Spleen (tissue), 11 donors: ENCODE measurements around the gene ARMC6. TPM values are rescaled to one million over a fixed set of nuclear protein-coding genes. Genes with fewer than 3 reads are reported as not detected.

Source experiments
- DNase-seq: peaks from one replicate; pipeline ENCODE4 v3.0.0-alpha.2; 2020
- H3K27ac ChIP-seq, 8 donors: fragments of 200-600 bp; sonication (generic) in 7 of 8; 1 replicate in 4 of 8; 2 replicates in 4 of 8; pipeline versions ENCODE4 v1.5.0 to v1.8.0; 2016 to 2021; ENCODE audit warnings: inconsistent platforms in 4 of 8, mild to moderate bottlenecking in 4 of 8, moderate library complexity in 1 of 8
- H3K27me3 ChIP-seq, 7 donors: fragments of 200-600 bp; sonication (generic) in 6 of 7; replicated peaks in 1 of 7; 1 replicate in 4 of 7; 2 replicates in 3 of 7; pipeline versions ENCODE4 v1.5.0 to v1.8.0; 2016 to 2021; ENCODE audit warnings: inconsistent platforms in 3 of 7, mild to moderate bottlenecking in 1 of 7
- H3K36me3 ChIP-seq, 6 donors: fragments of 200-600 bp; sonication (generic) in 5 of 6; 1 replicate in 4 of 6; 2 replicates in 2 of 6; pipeline versions ENCODE4 v1.5.0 to v1.8.0; 2016 to 2021; ENCODE audit warnings: inconsistent platforms in 2 of 6
- H3K4me1 ChIP-seq, 6 donors: fragments of 200-600 bp; sonication (generic) in 5 of 6; 1 replicate in 3 of 6; 2 replicates in 3 of 6; pipeline versions ENCODE4 v1.5.0 to v1.8.0; 2016 to 2021; ENCODE audit warnings: inconsistent platforms in 3 of 6
- H3K4me3 ChIP-seq, 8 donors: fragments of 200-600 bp; sonication (generic) in 7 of 8; 1 replicate in 4 of 8; 2 replicates in 4 of 8; pipeline versions ENCODE4 v1.5.0 to v1.8.0; 2016 to 2021; ENCODE audit warnings: inconsistent platforms in 4 of 8, mild to moderate bottlenecking in 4 of 8, moderate library complexity in 2 of 8
- H3K9me3 ChIP-seq, 8 donors: fragments of 200-600 bp; sonication (generic) in 7 of 8; 1 replicate in 4 of 8; 2 replicates in 4 of 8; pipeline versions ENCODE4 v1.5.0 to v1.8.0; 2016 to 2021; ENCODE audit warnings: inconsistent platforms in 4 of 8
- POLR2A ChIP-seq, 3 donors: fragments of 450-650 bp; IDR thresholded peaks; one replicate each; pipeline ENCODE4 v1.5.1; 2017; ENCODE audit warnings: antibody characterized with exemption in 3 of 3, mild to moderate bottlenecking in 1 of 3
- POLR2AphosphoS5 ChIP-seq, 3 donors: sonication (generic); formaldehyde crosslinking; IDR thresholded peaks; one replicate each; pipeline ENCODE4 v1.5.1; 2017; ENCODE audit warnings: antibody characterized with exemption in 3 of 3
- WGBS, 5 donors: extraction: QIAGEN DNeasy Blood & Tissue Kit in 3 of 5; methylation state at CpG; one replicate each; pipeline versions ENCODE4 v1.1.5 to v1.1.7; 2013 to 2018; 5-methylcytosine and 5-hydroxymethylcytosine counted together
- intact Hi-C: fragments of 100-400 bp; cut with DNase I; formaldehyde crosslinking; loops from one replicate; pipeline ENCODE4 v1.15.0; 2023; ENCODE audit warnings: low total_unique reads
- polyA plus RNA-seq, 3 donors: library from polyadenylated mRNA; stranded (reverse); fragments of 200-250 nt; gene quantifications; one replicate each; pipeline ENCODE4 v1.2.1, GENCODE V29; 2013
- total RNA-seq, 7 donors: library from RNA; depleted of rRNA in 3 of 7; stranded (reverse); fragments of >200 nt in 3 of 7; fragmentation: NEBNext Ultra II Directional in 4 of 7; extraction: Animal tissue kit (Norgen Biotek cat#: 25700) in 4 of 7; gene quantifications; one replicate each; pipeline versions ENCODE4 v1.1.0 to v1.2.1, GENCODE V29; 2016 to 2021
- TF ChIP-seq, protein P1 (sequence below), 11 experiments: fragments of 200-600 bp in 7 of 11; fragments of 450-650 bp in 4 of 11; sonication (generic) in 4 of 11; IDR thresholded peaks in 8 of 11; conservative IDR thresholded peaks in 3 of 11; 1 replicate in 7 of 11; 2 replicates in 4 of 11; pipeline versions ENCODE4 v1.4.0 to v1.8.0; 2016 to 2021; ENCODE audit warnings: antibody characterized with exemption in 11 of 11, inconsistent platforms in 4 of 11, mild to moderate bottlenecking in 1 of 11
- donor health status: healthy with polysubstance abuse.
- donor health status: DM: no; HTN: no; CAD: no; lungs with moderate emphysema.
- donor health status: DM: no; HTN: no; CAD: no.
- donor health status: Bipolar disorder and iron deficiency.
- donor health status: healthy.
- donor health status: DM: no; HTN: no; CAD: no.
- donor health status: DM: yes; HTN: yes; CAD: no.

ARMC6 gene
- total and polyA plus RNA-seq, 10 donors, result 17.2 to 29.0 (median 25.6) TPM

GRCh38 chr19:18996351-18996750 is 37.1 kb upstream of the ARMC6 start:
- H3K4me1 ChIP-seq, result peaks cover 0 to 28% (median 11%) of the 10 kb centered on the region in 6 donors
- peaks cover 0 to 100% (median 61%) of the 10 kb centered on the region in 6 donors for H3K36me3 ChIP-seq
- TF ChIP-seq POLR2A (IDR thresholded peaks at IDR 0.05) (no peak), POLR2AphosphoS5 (IDR thresholded peaks at IDR 0.05) (no peak)
- TF ChIP-seq, protein P1, sequence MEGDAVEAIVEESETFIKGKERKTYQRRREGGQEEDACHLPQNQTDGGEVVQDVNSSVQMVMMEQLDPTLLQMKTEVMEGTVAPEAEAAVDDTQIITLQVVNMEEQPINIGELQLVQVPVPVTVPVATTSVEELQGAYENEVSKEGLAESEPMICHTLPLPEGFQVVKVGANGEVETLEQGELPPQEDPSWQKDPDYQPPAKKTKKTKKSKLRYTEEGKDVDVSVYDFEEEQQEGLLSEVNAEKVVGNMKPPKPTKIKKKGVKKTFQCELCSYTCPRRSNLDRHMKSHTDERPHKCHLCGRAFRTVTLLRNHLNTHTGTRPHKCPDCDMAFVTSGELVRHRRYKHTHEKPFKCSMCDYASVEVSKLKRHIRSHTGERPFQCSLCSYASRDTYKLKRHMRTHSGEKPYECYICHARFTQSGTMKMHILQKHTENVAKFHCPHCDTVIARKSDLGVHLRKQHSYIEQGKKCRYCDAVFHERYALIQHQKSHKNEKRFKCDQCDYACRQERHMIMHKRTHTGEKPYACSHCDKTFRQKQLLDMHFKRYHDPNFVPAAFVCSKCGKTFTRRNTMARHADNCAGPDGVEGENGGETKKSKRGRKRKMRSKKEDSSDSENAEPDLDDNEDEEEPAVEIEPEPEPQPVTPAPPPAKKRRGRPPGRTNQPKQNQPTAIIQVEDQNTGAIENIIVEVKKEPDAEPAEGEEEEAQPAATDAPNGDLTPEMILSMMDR (IDR thresholded peaks at IDR 0.05 in 8 of 11, conservative IDR thresholded peaks at IDR 0.05 in 3 of 11), result no peak
- intact Hi-C loops, result no loop called here
- H3K27ac ChIP-seq, result no peak overlapping the region
- no peak for DNase-seq
- H3K27me3 ChIP-seq, result no peaks in the 10 kb centered on the region
- H3K4me3 ChIP-seq, result no peak overlapping the region
- H3K9me3 ChIP-seq, result no peaks in the 10 kb centered on the region
- 90 to 97% (median 93%) methylated on average over 10 of the region's 10 CpGs for WGBS, 5 donors

DNA sequence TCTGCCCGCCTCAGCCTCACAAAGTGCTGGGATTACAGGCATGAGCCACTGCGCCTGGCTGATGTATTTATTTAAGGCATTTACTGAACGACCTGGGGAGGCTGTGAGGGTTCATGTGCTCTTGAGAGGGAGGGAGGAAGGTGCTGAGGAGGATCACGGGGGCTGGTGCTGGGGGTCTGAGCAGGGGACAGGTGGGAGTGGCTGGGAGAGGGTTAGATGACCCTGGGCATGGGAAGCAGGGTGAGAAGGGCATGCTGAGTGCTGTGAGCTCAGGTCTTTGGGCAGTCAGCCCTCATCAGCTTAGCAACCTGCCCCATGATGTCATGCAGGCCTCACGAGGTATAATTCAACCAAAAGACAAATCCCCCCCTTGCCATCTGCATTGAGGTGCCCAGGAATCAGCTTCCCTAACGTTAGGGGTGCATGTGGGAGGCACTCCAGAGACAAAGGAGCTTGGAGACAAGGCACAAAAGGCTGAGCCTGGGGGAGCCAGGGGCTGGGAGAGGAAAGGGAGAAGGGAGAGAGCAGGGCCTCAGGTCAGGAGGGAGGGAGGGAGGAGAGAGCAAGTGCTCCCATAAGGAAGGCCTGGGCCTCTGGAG is 36.5 kb upstream of the ARMC6 start:
- 85 to 90% (median 89%) methylated on average over 6 of the region's 6 CpGs for WGBS, 5 donors
- Histone ChIP-seq H3K27ac (no peak overlapping the region), H3K4me1 (peaks cover 0 to 28% (median 11%) of the 10 kb centered on the region in 6 donors), H3K36me3 (peaks cover 0 to 100% (median 61%) of the 10 kb centered on the region in 6 donors), H3K27me3 (no peaks in the 10 kb centered on the region), H3K4me3 (no peak overlapping the region), H3K9me3 (no peaks in the 10 kb centered on the region)
- intact Hi-C loops, result no loop called here
- no peak for DNase-seq
- TF ChIP-seq, protein P1 (IDR thresholded peaks at IDR 0.05 in 8 of 11, conservative IDR thresholded peaks at IDR 0.05 in 3 of 11), result no peak
- no peak for TF ChIP-seq POLR2AphosphoS5 (IDR thresholded peaks at IDR 0.05)
- TF ChIP-seq POLR2A (IDR thresholded peaks at IDR 0.05), result no peak

DNA sequence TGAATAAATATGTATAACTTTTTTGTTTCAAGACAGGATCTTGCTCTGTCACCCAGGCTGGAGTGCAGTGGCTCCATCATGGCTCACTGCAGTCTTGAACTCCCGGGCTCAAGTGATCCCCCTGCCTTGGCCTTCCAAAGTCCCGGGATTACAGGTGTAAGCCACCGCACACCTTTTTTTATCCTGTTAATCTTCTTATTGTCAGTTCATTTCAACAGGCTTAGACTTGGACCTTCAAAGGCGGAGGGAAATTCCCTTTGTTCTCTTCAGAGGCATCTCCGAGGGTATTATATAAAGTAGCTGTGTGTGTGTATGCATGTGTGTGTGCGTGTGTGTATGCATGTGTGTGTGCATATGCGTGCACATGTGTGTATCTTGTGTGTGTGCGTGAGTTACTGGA is 35.1 kb upstream of the ARMC6 start:
- H3K4me3 ChIP-seq, result no peak overlapping the region
- 88 to 93% (median 92%) methylated on average over 8 of the region's 8 CpGs for WGBS, 5 donors
- peaks cover 0 to 100% (median 62%) of the 10 kb centered on the region in 6 donors for H3K36me3 ChIP-seq
- no peak for TF ChIP-seq POLR2AphosphoS5 (IDR thresholded peaks at IDR 0.05)
- TF ChIP-seq, protein P1 (IDR thresholded peaks at IDR 0.05 in 8 of 11, conservative IDR thresholded peaks at IDR 0.05 in 3 of 11), result no peak
- no peak for TF ChIP-seq POLR2A (IDR thresholded peaks at IDR 0.05)
- no peaks in the 10 kb centered on the region for H3K27me3 ChIP-seq
- peaks cover 0 to 28% (median 11%) of the 10 kb centered on the region in 6 donors for H3K4me1 ChIP-seq
- H3K27ac ChIP-seq, result no peak overlapping the region
- intact Hi-C loops, result no loop called here
- H3K9me3 ChIP-seq, result no peaks in the 10 kb centered on the region
- no peak for DNase-seq

DNA sequence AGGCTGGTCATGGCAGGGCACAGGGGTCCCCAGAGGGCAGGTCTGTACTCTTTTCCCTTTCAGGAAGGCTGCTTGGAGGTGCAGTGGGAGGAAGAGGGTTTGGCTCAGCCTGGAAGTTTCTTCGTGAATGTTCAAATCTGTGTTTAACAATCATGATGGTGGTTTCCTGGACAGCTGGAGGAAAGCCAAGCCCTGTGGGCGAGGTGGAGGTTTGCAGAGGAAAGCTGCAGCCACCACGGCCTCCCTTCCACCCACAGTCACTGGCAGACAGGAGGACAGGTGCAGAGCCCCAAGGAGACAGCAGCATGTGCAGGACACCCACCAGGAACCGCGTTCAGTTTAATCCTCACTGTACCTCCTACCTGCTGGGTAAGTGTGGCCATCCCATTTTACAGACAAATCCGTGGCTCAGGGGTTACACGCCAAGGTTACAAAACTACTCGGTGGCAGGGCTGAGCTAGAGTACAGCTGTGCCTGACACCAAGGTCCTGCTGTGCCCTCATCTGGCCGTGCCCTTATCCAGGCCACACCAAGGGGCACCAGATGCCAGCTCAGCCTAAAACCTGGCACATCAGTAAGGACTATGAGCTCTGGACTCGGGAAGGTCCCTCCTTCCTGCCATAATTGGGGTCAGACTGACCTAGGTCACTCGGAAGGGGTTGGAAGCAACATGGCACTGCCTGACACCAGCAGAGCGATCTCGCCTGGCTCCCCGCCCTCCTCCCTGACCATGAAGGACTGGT is 34.2 kb upstream of the ARMC6 start:
- 37 to 45% (median 39%) methylated on average over 14 of the region's 14 CpGs for WGBS, 5 donors
- Histone ChIP-seq H3K36me3 (peaks cover 0 to 100% (median 62%) of the 10 kb centered on the region in 6 donors), H3K4me3 (no peak overlapping the region), H3K9me3 (no peaks in the 10 kb centered on the region), H3K4me1 (peaks cover 0 to 28% (median 11%) of the 10 kb centered on the region in 6 donors), H3K27ac (peak overlapping the region in 4 of 8 donors; percentile 23 to 48 (median 39)), H3K27me3 (no peaks in the 10 kb centered on the region)
- TF ChIP-seq POLR2AphosphoS5 (IDR thresholded peaks at IDR 0.05) (peak in 2 of 3 donors; percentile 13 to 25), POLR2A (IDR thresholded peaks at IDR 0.05) (no peak)
- TF ChIP-seq, protein P1 (IDR thresholded peaks at IDR 0.05 in 8 of 11, conservative IDR thresholded peaks at IDR 0.05 in 3 of 11), result peak in 1 of 11 experiments; percentile 7
- DNase-seq, result no peak
- intact Hi-C loops, result no loop called here
